Ovary (tissue), 3 donors: ENCODE measurements around the gene PAF1.

Experiments
- CTCF ChIP-seq, 3 donors: fragments of 450-650 bp in 2 of 3; fragments of 200-600 bp in 1 of 3; IDR thresholded peaks; one replicate each; pipeline versions ENCODE4 v1.5.1 to v1.8.0; 2016 to 2022; ENCODE audit warnings: antibody characterized with exemption in 3 of 3, mild to moderate bottlenecking in 1 of 3
- POLR2A ChIP-seq: fragments of 450-650 bp; IDR thresholded peaks from one replicate; pipeline ENCODE4 v1.6.1; 2017; ENCODE audit warnings: antibody characterized with exemption, mild to moderate bottlenecking, moderate library complexity
- donor health status: DM: no; HTN: no; CAD: no.

GRCh38 chr19:39382991-39383828 lies 7.7 kb downstream of the PAF1 start:
- TF ChIP-seq CTCF (IDR thresholded peaks at IDR 0.05) (no peak), POLR2A (no peak)
